KOPT-K1 (cell line): ENCODE results near the gene ATOSB.

Source experiments
- H3K27ac ChIP-seq: fragments of 200-600 bp; sonication (generic); 2 replicates; pipeline ENCODE4 v1.5.1; 2016; ENCODE audit warnings: antibody characterized with exemption, mild to moderate bottlenecking, low read depth, low read length; ENCODE audit not compliant: poor library complexity, severe bottlenecking
- H3K36me3 ChIP-seq: fragments of 200-600 bp; sonication (generic); 2 replicates; pipeline ENCODE4 v1.5.1; 2017; ENCODE audit warnings: antibody characterized with exemption, mild to moderate bottlenecking, low read length, moderate library complexity; ENCODE audit not compliant: insufficient read depth
- H3K9me3 ChIP-seq: fragments of 200-600 bp; sonication (generic); 2 replicates; pipeline ENCODE4 v1.5.1; 2017; ENCODE audit warnings: antibody characterized with exemption, low read length, mild to moderate bottlenecking; ENCODE audit not compliant: insufficient read depth, poor library complexity, severe bottlenecking

The ATOSB gene

GRCh38 chr9:35054871-35055644, 60.6 kb downstream of the ATOSB start:
- Histone ChIP-seq H3K27ac (no peak overlapping the region), H3K9me3 (no peaks in the 10 kb centered on the region), H3K36me3 (peaks cover 89% of the 10 kb centered on the region)

GRCh38 chr9:35054185-35054835, 61.4 kb downstream of the ATOSB start:
- H3K36me3 ChIP-seq = peaks cover 89% of the 10 kb centered on the region

More at GRCh38 chr9:35054185-35054835, 61.4 kb downstream of the ATOSB start:
- Histone ChIP-seq H3K27ac (no peak overlapping the region), H3K9me3 (no peaks in the 10 kb centered on the region)
